Left lung (tissue), 10 donors: ENCODE results near the gene TFE3. TPM values are rescaled to one million over a fixed set of nuclear protein-coding genes. Genes with fewer than 3 reads are reported as not detected.

Experiments used
- ATAC-seq: fragments of 200-7000 bp; cut with Tn5 transposase; one replicate; pipeline ENCODE4 v1.9.1; 2020; ENCODE audit warnings: moderate library complexity
- DNase-seq, 4 donors: peaks; one replicate each; pipeline ENCODE4 v3.0.0-alpha.2; 2013 to 2020
- H3K27ac ChIP-seq, 2 donors: fragments of 200-600 bp; sonication (generic) in 1 of 2; one replicate each; pipeline versions ENCODE4 v1.5.0 to v1.8.0; 2020 to 2021
- H3K27me3 ChIP-seq, 2 donors: fragments of 200-600 bp; sonication (generic) in 1 of 2; one replicate each; pipeline versions ENCODE4 v1.5.0 to v1.8.0; 2020 to 2021
- H3K36me3 ChIP-seq, 2 donors: fragments of 200-600 bp; sonication (generic) in 1 of 2; one replicate each; pipeline versions ENCODE4 v1.5.0 to v1.8.0; 2020 to 2021
- H3K4me1 ChIP-seq, 2 donors: fragments of 200-600 bp; one replicate each; pipeline ENCODE4 v1.8.0; 2021
- H3K4me3 ChIP-seq, 2 donors: fragments of 200-600 bp; sonication (generic) in 1 of 2; one replicate each; pipeline versions ENCODE4 v1.5.0 to v1.8.0; 2020 to 2021; ENCODE audit warnings: mild to moderate bottlenecking in 1 of 2
- H3K9me3 ChIP-seq, 2 donors: fragments of 200-600 bp; sonication (generic) in 1 of 2; one replicate each; pipeline versions ENCODE4 v1.5.0 to v1.8.0; 2020 to 2021
- intact Hi-C, 2 donors: fragments of 100-400 bp; cut with DNase I; formaldehyde crosslinking; loops; one replicate each; pipeline versions ENCODE4 v1.11.2 to v1.14.2; 2022
- polyA plus RNA-seq, 6 donors: library from polyadenylated mRNA; unstranded; fragments of 120-200 nt; gene quantifications; one replicate each; pipeline ENCODE4 v1.2.1, GENCODE V29; 2013; ENCODE audit not compliant: insufficient read length in 6 of 6
- total RNA-seq, 2 donors: library from RNA; stranded (reverse); fragmentation: NEBNext Ultra II Directional; extraction: Animal tissue kit (Norgen Biotek cat#: 25700); gene quantifications; one replicate each; pipeline ENCODE4 v1.2.1, GENCODE V29; 2021
- TF ChIP-seq, protein P1 (sequence below), 2 donors: fragments of 200-600 bp; sonication (generic) in 1 of 2; IDR thresholded peaks; one replicate each; pipeline versions ENCODE4 v1.5.0 to v1.8.0; 2021; ENCODE audit warnings: antibody characterized with exemption in 2 of 2
- donor health status: DM: no; HTN: yes; CAD: no.
- donor health status: DM: no; HTN: no; CAD: no.

TFE3 gene
- total and polyA plus RNA-seq, 8 donors, result 36.2 to 63.5 (median 42.9) TPM

DNA sequence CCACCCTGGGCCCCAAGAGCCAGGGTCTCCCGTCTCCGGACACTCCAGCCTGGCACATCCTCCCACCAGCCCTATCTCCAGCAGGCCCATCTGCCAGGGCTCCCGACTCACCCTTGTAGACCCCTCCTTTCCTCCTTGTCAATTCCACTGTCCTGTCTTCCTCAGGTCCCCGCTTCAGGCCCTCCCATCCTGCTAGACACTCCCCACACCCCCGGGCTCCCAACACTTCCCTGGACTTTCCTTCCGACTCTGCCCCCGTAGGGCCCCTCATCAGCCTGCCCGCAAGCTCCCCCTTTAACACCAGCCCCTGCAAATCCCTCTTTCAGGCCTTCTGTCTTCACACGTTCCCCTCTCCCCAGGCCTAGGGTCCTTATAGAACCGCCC is 29.5 kb upstream of the TFE3 start:
- TF ChIP-seq, protein P1, sequence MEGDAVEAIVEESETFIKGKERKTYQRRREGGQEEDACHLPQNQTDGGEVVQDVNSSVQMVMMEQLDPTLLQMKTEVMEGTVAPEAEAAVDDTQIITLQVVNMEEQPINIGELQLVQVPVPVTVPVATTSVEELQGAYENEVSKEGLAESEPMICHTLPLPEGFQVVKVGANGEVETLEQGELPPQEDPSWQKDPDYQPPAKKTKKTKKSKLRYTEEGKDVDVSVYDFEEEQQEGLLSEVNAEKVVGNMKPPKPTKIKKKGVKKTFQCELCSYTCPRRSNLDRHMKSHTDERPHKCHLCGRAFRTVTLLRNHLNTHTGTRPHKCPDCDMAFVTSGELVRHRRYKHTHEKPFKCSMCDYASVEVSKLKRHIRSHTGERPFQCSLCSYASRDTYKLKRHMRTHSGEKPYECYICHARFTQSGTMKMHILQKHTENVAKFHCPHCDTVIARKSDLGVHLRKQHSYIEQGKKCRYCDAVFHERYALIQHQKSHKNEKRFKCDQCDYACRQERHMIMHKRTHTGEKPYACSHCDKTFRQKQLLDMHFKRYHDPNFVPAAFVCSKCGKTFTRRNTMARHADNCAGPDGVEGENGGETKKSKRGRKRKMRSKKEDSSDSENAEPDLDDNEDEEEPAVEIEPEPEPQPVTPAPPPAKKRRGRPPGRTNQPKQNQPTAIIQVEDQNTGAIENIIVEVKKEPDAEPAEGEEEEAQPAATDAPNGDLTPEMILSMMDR (IDR thresholded peaks at IDR 0.05), result no peak
- Histone ChIP-seq H3K36me3 (peaks cover 0 to 26% of the 10 kb centered on the region in 2 donors), H3K9me3 (no peaks in the 10 kb centered on the region), H3K4me3 (peak overlapping the region; percentile 35 to 58), H3K27ac (peak overlapping the region in 1 of 2 donors; percentile 28), H3K4me1 (peaks cover 0 to 5% of the 10 kb centered on the region in 2 donors), H3K27me3 (no peaks in the 10 kb centered on the region)
- ATAC-seq (no peak), DNase-seq (no peak)
- intact Hi-C loops, result no loop called here

DNA sequence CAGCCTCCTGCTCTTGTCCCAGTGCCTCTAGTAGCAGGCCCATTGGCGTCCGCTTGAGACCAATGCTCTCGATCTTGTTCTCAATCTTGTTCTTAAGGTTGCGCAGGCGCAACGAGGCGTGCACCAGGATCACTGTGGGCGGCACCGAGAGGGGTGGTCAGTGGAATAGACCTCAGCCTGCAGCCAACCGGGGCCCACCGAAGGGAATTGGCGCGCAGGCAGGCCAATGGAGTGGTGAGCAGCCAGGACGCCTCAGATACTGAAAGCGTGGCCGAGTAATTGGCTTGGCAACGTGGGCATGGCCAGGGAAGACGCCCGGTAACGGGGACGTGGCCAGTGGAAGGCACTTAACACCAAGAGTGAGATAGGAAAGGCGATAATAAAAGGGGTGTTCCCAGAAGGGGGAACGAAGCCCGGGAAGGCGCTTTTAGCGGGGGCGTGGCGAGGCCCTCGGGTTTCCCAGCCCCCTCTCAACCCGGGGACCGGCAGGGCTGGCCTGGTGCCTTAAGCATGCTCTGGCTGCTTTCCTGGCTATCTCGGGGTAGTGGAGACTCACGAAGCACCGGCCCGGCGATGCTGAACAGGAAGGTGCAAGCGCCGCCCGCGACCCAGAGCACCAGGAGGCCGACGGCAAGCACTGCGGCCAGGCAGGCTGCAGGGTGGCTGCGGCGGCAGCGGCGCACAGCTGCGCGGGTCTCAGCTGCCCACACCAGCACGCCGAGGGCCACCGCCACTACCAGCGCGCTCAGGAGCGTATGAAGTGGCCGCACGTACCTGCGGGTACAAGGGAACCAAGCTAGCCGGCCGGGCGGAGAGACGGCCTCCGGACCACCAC is 28.9 kb upstream of the TFE3 start:
- peaks cover 0 to 5% of the 10 kb centered on the region in 2 donors for H3K4me1 ChIP-seq
- peaks cover 0 to 25% of the 10 kb centered on the region in 2 donors for H3K36me3 ChIP-seq
- peak; percentile 84 for ATAC-seq
- peak overlapping the region; percentile 1 to 28 for H3K27ac ChIP-seq
- TF ChIP-seq, protein P1 (IDR thresholded peaks at IDR 0.05), result no peak
- peak overlapping the region; percentile 35 to 58 for H3K4me3 ChIP-seq
- peak; percentile 62 to 91 (median 84) for DNase-seq
- no peaks in the 10 kb centered on the region for H3K27me3 ChIP-seq
- intact Hi-C loops, result no loop called here
- H3K9me3 ChIP-seq, result no peaks in the 10 kb centered on the region

DNA sequence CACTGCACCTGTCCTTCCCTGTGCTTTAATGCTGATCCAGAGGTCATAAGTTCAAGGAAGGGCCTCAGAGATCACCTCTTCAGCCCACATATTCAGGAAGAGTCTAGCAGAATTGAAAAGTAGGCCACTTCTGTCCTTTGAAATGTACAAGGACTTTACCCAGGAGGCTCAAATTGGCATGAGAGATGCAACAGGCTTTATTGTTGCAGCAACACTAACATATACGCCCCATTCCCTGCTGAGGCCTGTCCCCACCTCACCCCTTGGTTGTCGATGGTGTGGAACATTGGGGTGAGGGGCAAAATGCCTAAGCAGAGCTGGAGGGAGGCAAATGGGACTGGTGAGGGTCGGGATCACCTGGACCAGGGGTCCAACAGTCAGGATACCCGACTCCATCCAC is 27.8 kb upstream of the TFE3 start:
- DNase-seq (no peak), ATAC-seq (no peak)
- no peak overlapping the region for H3K4me3 ChIP-seq
- intact Hi-C loops, result no loop called here
- TF ChIP-seq, protein P1 (IDR thresholded peaks at IDR 0.05), result no peak
- no peaks in the 10 kb centered on the region for H3K9me3 ChIP-seq
- no peaks in the 10 kb centered on the region for H3K27me3 ChIP-seq
- H3K36me3 ChIP-seq, result peaks cover 0 to 14% of the 10 kb centered on the region in 2 donors
- H3K27ac ChIP-seq, result no peak overlapping the region
- H3K4me1 ChIP-seq, result peaks cover 0 to 5% of the 10 kb centered on the region in 2 donors

DNA sequence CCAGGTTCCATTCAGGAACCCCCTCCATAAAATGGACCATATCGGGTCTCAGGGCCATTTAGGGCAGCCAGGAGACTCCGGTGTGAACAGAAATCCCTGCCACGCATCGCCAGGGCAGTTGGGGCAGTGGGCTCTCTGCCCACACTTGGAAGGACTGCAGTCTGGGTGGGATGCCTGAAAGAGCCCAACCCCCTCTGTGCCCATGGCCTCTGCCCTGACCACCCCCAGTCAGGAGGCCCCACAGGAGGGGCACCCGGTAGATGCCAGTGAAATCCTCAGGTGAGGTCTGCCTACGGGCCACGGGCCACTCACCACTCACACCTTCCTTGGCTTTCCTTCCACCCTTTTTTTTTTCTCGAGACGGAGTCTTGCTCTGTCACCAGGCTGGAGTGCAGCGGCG is 25.9 kb upstream of the TFE3 start:
- ATAC-seq, result no peak
- intact Hi-C loops, result no loop called here
- Histone ChIP-seq H3K36me3 (peaks cover 0 to 9% of the 10 kb centered on the region in 2 donors), H3K9me3 (no peaks in the 10 kb centered on the region), H3K27me3 (no peaks in the 10 kb centered on the region), H3K4me1 (peaks cover 0 to under 1% of the 10 kb centered on the region in 2 donors), H3K4me3 (no peak overlapping the region), H3K27ac (no peak overlapping the region)
- DNase-seq, result no peak
- TF ChIP-seq, protein P1 (IDR thresholded peaks at IDR 0.05), result no peak

DNA sequence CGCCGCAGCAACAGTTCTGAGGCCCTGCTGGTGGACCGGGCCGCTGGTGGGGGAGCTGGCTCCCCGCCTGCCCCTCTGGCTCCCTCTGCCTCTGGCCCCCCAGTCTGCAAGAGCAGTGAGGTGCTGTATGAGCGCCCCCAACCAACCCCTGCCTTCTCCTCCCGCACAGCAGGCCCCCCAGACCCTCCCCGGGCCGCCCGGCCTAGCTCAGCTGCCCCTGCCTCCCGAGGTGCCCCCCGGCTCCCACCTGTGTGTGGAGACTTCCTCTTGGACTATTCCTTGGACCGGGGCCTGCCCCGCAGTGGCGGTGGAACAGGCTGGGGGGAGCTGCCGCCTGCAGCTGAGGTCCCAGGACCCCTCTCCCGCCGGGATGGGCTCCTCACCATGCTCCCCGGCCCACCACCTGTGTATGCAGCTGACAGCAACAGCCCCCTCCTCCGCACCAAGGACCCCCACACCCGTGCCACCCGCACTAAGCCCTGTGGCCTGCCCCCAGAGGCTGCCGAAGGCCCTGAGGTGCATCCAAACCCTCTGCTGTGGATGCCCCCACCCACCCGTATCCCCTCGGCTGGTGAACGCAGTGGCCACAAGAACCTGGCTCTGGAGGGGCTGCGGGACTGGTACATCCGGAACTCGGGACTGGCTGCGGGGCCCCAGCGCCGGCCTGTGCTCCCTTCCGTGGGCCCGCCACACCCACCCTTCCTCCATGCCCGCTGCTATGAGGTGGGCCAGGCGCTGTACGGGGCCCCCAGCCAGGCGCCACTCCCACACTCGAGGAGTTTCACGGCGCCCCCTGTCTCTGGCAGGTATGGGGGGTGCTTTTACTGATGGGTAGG is 24.3 kb upstream of the TFE3 start:
- Histone ChIP-seq H3K4me3 (no peak overlapping the region), H3K36me3 (peaks cover 0 to 9% of the 10 kb centered on the region in 2 donors), H3K9me3 (no peaks in the 10 kb centered on the region), H3K4me1 (no peaks in the 10 kb centered on the region), H3K27ac (no peak overlapping the region), H3K27me3 (no peaks in the 10 kb centered on the region)
- ATAC-seq, result no peak
- intact Hi-C loops, result no loop called here
- TF ChIP-seq, protein P1 (IDR thresholded peaks at IDR 0.05), result no peak
- no peak for DNase-seq
